Stimulated activated CD4-positive, alpha-beta T cell treated with anti-CD3 and anti-CD28 coated beads, Interleukin-4, amount 100 ng/mL, for 24 hours (primary cell): Measurements from ENCODE around the gene CAPSL.
"Not testable (repeated sequence)": the region's sequence is repeated elsewhere in the genome, so short reads cannot be mapped to it uniquely, and the experiment has no call there.

Experiments
- DNase-seq: peaks from one replicate; pipeline ENCODE4 v3.0.0-alpha.2; 2020

CAPSL gene

DNA sequence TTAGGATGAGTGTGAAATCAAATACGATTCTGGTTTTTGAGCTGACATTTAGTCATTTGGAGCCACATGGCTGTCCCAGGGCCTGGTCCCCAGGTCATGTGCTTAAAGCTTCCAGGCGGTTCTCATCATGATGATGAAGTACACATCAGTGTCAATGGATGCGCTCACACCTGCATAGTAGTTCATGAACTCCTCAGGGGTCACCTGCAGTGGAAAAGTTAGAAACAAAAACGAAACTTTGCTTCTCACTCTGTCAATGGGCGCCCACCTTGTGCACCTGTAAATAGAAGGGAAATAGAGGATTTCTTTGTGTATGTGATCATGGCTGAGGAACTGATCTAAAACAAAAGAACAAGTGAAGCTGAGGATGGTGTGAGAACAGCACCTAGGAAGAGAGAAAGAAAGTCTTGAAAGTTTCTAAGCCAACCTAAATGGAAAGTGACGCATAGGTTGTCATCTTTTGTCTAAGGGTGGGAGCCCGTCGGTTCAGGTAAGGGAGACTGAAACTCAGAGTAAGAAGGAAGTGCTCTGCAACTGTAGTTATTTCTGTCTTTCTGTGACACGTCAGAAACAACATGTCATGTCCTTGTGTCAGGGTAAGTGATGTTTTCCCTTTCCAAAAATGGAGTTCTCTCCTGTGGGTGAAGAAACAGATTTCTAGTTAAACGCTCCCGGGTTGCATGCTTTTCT, 33.8 kb downstream of the CAPSL start:
- peak; percentile 45 for DNase-seq

DNA sequence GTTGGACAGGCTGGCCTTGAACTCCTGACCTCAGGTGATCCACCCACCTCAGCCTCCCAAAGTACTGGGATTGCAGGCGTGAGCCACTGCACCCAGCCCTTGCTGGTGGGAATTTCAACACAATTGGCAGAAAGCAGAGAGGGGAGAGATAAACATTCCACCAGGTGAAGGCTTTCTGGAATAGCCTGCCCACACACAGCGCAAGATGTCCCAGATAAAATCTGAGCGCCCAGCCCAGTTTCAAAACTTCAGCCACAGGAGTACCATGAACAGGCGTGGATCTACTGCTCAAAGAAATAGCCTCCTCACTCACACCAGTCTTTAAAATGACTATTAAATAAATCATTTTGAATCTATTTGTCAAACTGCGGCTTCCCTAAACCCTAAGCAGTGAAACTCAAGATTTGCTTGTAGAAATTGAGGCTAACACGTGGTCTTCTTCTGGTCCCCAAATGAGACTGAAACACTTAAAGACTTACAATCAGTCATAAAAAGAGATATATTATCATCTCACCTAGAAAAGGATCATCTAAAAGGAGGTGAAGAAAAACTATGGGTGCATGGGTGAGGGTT, 34.7 kb downstream of the CAPSL start:
- DNase-seq, result no peak

- DNase-seq, result no peak
These were observed 36.3 kb downstream of the CAPSL start for GRCh38 chr5:35902046-35902672.

- no peak for DNase-seq
These were observed 37.3 kb downstream of the CAPSL start for GRCh38 chr5:35900972-35901695.

DNA sequence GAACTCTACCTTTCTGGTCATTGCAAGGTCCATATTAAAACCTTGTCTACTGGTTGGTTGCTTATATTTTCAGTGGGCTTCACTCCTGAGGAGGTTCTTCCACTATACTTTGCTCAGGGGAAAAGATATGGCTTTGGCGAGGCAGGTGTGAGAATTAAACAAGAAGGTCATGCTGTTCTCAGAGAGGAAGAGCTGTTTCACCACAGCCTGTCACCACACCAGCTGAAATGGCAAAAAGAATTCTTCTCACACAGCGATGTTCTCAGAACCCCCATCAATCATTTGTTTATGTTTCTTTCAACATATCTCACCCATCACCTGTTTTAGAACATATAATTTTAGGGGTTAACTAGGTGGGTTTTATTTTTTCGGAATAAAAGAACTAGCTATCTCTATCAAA, 38.6 kb downstream of the CAPSL start:
- DNase-seq, result no peak

DNA sequence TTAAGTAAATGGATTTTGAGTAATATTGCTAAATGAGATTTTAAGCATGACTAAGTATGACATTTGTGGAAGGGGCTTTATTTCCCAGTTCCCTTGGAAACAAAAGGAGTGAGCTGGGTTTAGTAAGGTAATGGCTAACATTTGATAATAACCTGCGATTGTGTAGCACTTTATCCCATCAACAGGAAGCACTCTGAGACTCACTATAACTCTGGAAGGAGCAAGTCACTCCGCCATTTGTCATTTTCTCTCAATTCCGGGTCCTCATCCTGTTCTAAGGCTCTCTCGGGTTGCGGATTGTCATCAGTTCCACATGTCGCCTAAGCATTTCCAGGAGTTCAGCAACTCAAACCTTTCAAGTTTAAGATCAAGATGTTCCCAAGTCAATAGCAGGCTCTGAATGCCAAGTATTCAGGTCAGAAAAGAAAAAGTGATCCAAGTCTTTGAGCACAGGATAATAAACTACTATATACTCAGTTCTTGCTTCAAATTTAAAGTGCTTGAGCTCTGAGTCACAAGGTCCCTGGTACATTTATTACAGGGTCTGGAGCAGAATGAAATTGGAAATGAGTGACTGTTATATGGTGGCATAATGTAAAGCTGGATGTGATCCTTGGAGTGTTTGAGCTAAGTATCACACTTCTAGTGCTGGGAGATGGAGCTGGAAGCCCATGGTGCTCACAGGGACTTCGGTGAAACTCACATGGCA, 39.3 kb downstream of the CAPSL start:
- no peak for DNase-seq

- no peak for DNase-seq
These were observed 44.3 kb downstream of the CAPSL start for GRCh38 chr5:35894131-35894530.

DNA sequence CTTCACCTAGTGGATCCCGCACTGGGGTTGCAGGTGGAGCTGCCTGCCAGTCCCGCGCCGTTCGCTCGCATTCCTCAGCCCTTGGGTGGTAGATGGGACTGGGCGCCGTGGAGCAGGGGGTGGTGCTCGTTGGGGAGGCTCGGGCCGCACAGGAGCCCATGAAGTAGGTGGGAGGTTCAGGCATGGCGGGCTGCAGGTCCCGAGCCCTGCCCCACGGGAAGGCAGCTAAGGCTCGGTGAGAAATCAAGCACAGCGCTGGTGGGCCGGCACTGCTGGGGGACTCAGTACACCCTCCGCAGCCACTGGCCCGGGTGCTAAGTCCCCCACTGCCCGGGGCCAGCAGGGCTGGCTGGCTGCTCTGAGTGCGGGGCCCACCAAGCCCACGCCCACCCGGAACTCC, 45.6 kb downstream of the CAPSL start:
- not testable (repeated sequence) for DNase-seq

DNA sequence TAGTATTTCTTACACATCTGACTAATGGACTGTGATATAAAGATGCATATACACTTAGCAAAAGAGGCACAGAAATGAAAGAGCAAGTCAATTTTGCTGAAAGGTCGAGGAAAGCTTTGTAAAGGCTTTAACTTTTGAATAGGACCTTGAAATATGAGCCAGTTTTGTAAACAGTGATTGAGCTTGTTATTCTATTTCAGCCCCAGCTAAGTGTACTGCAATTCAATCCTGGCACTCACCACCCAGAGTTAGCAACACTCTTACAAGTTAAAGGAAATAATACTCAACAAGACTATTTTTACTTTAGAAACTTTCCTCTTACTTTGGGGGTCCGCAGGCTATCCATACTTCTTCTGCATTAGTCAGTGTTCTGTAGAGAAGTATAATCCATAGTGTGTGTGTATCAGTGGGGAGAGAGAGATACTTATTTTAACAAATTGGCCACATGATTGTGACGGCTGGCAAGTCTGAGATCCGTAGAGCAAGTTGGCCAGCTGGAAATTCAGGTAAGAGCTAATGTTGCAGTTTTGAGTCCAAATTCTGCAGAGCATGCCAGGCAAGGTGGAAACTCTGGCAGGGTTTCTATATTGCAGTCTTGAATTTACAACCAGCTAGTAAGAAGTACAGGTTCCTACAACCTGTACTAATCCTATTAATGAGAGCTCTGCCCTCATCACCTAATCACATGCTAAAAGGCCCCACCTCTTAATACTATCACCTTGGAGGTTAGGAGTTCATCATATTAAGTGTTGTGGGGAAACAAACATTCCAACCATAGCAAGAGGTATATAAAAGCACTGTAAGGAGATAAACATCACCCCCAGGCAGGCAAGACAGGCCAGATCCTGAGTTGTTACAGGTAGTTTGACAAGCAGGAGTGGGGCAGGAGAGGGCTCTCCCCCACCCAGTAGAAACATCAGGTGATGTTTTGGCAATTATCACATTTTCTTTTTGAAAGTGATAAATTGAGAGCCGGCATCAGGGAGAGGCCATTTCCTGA, 48.1 kb downstream of the CAPSL start:
- no peak for DNase-seq

- DNase-seq, result no peak
These were observed 50.9 kb downstream of the CAPSL start for GRCh38 chr5:35887321-35888100.

DNA sequence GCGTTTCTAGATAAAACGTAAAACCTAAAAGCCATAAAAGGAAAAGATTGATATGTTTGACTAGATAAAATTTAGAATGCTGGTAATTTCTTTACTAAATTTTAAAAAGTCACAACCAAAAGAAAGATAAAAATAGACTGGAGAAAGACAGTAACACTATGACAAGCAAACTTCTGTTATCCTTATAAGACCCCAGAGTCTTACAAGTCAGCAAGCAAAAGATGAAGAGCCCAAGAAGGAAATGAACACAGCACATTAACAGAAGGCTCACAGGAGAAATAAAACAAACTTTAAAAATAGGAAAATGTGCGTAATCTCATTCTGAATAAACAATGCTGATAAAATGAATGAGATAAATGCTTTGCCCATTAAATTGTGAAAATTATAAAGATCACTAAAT, 52.0 kb downstream of the CAPSL start:
- no peak for DNase-seq

- DNase-seq, result no peak
These were observed 53.6 kb downstream of the CAPSL start for GRCh38 chr5:35884773-35885172.

GRCh38 chr5:35884191-35884769, 54.1 kb downstream of the CAPSL start:
- DNase-seq, result no peak

DNA sequence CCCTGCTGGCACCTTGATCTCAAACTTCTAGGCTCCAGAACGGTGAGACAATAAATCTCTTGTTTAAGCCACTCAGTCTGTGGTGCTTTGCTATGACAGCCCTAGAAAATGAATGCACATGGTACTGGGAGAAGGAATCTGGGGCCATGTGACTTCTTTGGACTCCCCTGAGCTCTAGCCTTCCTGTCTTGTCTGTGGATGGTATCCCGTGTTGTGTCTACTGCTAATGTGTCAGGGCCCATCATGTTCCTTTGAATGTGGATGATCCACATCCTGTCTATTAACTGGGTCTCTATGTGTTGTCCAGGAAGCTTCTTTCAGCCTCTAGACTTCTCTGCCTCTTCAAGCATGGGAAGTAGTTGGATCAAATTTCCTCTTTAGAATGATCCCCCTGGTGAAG, 56.7 kb downstream of the CAPSL start:
- no peak for DNase-seq

- no peak for DNase-seq
These were observed 58.3 kb downstream of the CAPSL start for GRCh38 chr5:35880156-35880555.

- DNase-seq, result no peak
These were observed 58.8 kb downstream of the CAPSL start for GRCh38 chr5:35879649-35880048.

DNA sequence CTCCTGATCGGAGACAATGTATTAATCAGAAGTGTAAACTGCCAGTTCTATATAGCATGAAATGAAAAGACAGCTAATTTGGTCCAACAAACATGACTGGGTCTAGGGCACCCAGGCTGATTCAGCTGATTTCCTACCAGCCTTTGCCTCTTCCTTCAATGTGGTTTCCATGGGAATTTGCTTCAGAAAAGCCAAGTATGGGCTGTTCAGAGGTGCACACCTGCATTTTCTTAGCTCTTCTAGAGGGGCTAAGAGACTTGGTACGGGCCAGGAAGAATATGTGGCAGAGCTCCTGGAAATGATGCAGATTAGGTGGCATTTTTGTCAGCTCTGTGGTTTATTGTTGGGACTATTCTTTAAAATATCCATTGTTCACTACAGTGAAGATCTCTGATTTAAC, 59.3 kb downstream of the CAPSL start:
- DNase-seq, result no peak

- no peak for DNase-seq
These were observed 60.3 kb downstream of the CAPSL start for GRCh38 chr5:35878079-35878478.

- DNase-seq, result no peak
These were observed 60.8 kb downstream of the CAPSL start for GRCh38 chr5:35877655-35878054.

DNA sequence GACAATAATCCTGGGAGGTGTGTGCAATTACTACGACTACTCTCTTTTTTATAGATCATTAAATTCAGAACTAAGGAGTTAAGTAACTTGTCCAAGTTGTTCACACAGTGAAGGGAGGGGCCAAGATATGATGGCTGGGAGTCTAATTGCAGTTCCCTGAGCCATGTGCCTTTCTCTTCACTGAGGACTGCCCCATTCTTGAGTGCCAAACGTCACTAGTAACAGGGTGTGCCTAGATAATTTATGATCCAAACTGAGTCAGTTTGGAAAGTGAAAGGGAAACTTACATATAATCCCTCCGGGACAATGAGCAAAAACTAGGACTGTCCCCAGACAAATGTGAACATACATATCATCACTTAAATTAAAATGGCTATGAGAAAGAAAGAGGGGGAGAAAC, 61.5 kb downstream of the CAPSL start:
- no peak for DNase-seq

DNA sequence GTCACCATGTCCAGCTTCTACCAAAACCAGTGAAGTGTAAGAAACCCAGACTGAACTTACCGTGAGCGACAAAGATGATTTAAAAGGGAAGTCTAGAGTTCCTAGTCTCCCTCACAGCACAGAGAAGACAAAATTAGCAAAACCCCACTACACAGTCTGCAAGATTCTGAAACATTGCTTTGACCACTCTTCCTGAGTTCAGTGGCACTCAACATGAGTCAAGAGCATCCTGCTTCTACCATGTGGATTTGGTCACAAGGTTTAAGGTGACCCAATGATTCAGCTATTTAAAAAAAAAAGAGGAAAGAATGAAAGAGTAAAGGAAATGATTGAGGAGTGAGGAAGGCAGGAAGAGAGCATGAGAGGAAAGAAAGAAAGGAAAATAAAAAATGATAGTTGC, 62.0 kb downstream of the CAPSL start:
- no peak for DNase-seq
